Suprapubic skin (tissue), 3 donors: ENCODE measurements around the gene RPL18A.

Experiments used
- EP300 ChIP-seq: sonication (generic); formaldehyde crosslinking; IDR thresholded peaks from one replicate; pipeline ENCODE4 v1.6.1; 2017; ENCODE audit warnings: antibody characterized with exemption
- TF ChIP-seq, protein P1 (sequence below), 2 donors: fragments of 200-600 bp in 1 of 2; fragments of 450-650 bp in 1 of 2; sonication (generic) in 1 of 2; IDR thresholded peaks; one replicate each; pipeline ENCODE4 v1.5.1; 2016 to 2019; ENCODE audit warnings: antibody characterized with exemption in 2 of 2, mild to moderate bottlenecking in 1 of 2, moderate library complexity in 1 of 2

DNA sequence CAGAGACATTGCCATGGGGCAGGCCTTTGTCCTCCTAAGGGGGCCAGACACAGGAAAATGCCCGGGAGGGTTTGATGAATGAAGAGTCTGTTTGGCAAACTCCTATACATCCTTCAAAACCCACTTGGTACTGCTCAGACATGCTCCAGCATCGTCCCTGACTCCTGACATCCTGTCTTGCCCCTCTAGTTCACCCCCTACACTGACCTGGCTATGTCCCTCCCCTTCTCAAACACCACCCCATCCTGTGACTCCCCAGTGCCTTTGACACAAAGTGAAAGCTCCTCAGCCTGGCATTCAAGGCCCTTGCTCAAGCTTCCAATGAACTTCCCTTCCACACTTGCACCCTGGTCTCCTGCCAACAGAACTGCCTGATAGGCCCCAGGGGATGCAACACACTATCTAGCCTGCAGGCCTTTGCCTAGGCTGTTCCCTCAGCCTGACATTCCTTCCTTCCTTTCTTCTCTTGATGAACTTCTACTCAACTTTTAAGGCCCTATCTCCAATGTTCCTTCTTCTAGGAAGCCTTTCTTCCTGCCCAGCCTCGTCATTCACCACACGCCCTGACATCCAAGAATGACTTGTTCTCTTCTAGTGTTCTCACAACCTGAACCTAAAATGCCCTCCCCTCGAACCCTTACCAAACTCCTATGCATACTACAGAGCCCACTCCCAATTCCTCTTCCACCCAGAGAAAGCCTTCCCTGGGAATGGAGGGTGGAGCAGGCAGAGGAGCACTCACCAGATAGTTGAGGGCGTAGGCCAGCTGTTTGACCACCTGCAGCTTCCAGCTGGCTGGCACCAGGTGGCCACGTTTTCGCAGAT is 24.3 kb upstream of the RPL18A start:
- TF ChIP-seq, protein P1, sequence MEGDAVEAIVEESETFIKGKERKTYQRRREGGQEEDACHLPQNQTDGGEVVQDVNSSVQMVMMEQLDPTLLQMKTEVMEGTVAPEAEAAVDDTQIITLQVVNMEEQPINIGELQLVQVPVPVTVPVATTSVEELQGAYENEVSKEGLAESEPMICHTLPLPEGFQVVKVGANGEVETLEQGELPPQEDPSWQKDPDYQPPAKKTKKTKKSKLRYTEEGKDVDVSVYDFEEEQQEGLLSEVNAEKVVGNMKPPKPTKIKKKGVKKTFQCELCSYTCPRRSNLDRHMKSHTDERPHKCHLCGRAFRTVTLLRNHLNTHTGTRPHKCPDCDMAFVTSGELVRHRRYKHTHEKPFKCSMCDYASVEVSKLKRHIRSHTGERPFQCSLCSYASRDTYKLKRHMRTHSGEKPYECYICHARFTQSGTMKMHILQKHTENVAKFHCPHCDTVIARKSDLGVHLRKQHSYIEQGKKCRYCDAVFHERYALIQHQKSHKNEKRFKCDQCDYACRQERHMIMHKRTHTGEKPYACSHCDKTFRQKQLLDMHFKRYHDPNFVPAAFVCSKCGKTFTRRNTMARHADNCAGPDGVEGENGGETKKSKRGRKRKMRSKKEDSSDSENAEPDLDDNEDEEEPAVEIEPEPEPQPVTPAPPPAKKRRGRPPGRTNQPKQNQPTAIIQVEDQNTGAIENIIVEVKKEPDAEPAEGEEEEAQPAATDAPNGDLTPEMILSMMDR (IDR thresholded peaks at IDR 0.05), result no peak
- TF ChIP-seq EP300, result no peak
